Gastrocnemius medialis (tissue), 4 donors: Measurements from ENCODE around the gene RRP12.

ENCODE experiments used
- CTCF ChIP-seq, 5 experiments: fragments of 450-650 bp in 3 of 5; fragments of 200-600 bp in 2 of 5; sonication (generic) in 2 of 5; IDR thresholded peaks in 4 of 5; conservative IDR thresholded peaks in 1 of 5; 1 replicate in 4 of 5; 2 replicates in 1 of 5; pipeline ENCODE4 v1.5.1; 2016 to 2019; ENCODE audit warnings: antibody characterized with exemption in 5 of 5, mild to moderate bottlenecking in 3 of 5, moderate library complexity in 3 of 5
- POLR2A ChIP-seq, 2 donors: fragments of 450-650 bp; IDR thresholded peaks; one replicate each; pipeline ENCODE4 v1.6.1; 2017; ENCODE audit warnings: antibody characterized with exemption in 2 of 2, mild to moderate bottlenecking in 2 of 2, moderate library complexity in 2 of 2

GRCh38 chr10:97396056-97396455 is 5.1 kb downstream of the RRP12 start:
- TF ChIP-seq POLR2A (IDR thresholded peaks at IDR 0.05) (no peak), CTCF (IDR thresholded peaks at IDR 0.05 in 4 of 5, conservative IDR thresholded peaks at IDR 0.05 in 1 of 5) (no peak)
